IPS DF 6.9 (cell line): Measurements from ENCODE around the gene LHPP.
"Not testable (repeated sequence)": the region's sequence is repeated elsewhere in the genome, so short reads cannot be mapped to it uniquely, and the experiment has no call there.

Source experiments
- DNase-seq: peaks from one replicate; pipeline ENCODE4 v3.0.0-alpha.2; 2013; ENCODE audit warnings: low read depth, low spot score
- H3K27ac ChIP-seq: one replicate; pipeline ENCODE4 v1.5.1; 2013; ENCODE audit warnings: low read length, control low read depth
- H3K27me3 ChIP-seq: 2 replicates; pipeline ENCODE4 v1.6.1; 2013; ENCODE audit warnings: mild to moderate bottlenecking, low read length; ENCODE audit not compliant: control insufficient read depth, insufficient read depth
- H3K36me3 ChIP-seq: 2 replicates; pipeline ENCODE4 v1.6.1; 2013; ENCODE audit warnings: low read length; ENCODE audit not compliant: control insufficient read depth, insufficient read depth
- H3K4me1 ChIP-seq: 2 replicates; pipeline ENCODE4 v1.6.1; 2013; ENCODE audit warnings: low read length; ENCODE audit not compliant: control insufficient read depth, insufficient read depth
- H3K4me3 ChIP-seq: 2 replicates; pipeline ENCODE4 v1.5.1; 2013; ENCODE audit warnings: mild to moderate bottlenecking, low read length
- H3K9me3 ChIP-seq: 2 replicates; pipeline ENCODE4 v1.6.1; 2013; ENCODE audit warnings: low read length, inconsistent platforms; ENCODE audit not compliant: control insufficient read depth, insufficient read depth
- WGBS: extraction: QIAGEN DNeasy Blood & Tissue Kit; methylation state at CpG from one replicate; pipeline ENCODE4 v1.1.7; 2013; ENCODE audit warnings: mixed read lengths, missing lambda C conversion rate; ENCODE audit not compliant: insufficient read length, insufficient coverage; 5-methylcytosine and 5-hydroxymethylcytosine counted together

The LHPP gene

GRCh38 chr10:124546957-124547646 lies 85.5 kb downstream of the LHPP start:
- no peaks in the 10 kb centered on the region for H3K4me1 ChIP-seq
- no peak overlapping the region for H3K27ac ChIP-seq
- H3K4me3 ChIP-seq: no peak overlapping the region
- H3K36me3 ChIP-seq: no peaks in the 10 kb centered on the region
- no peak for DNase-seq
- no peaks in the 10 kb centered on the region for H3K27me3 ChIP-seq
- no peaks in the 10 kb centered on the region for H3K9me3 ChIP-seq
- no CpG with 5 or more reads among the region's 15 CpGs for WGBS

DNA sequence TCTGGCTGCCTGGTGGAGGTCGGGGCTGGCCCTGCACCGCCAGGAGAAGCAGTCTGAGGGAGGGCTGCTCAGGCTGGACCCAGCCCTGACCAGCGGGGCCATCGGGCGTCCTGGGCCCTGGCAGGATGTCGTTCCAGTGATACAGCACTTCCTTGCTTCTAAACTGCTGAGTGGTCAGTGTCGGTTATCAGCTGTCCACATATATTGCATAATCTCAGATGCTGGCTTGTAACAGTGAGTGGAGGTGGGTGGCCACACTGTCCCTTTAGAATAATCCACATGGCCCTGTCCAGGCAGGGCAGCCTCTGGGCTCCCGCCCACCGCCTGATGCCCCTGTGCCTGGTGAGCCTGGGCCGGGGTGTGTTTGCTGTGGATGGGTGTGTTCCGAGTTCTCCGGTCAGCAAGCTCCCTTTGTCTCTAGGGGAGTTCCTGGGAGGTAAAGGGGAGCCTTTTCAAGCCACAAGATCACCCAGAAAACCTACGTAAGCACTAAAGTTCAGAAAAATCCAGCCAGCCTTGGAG lies 86.1 kb downstream of the LHPP start:
- Histone ChIP-seq H3K9me3 (no peaks in the 10 kb centered on the region), H3K27ac (no peak overlapping the region), H3K4me3 (no peak overlapping the region), H3K27me3 (no peaks in the 10 kb centered on the region), H3K36me3 (no peaks in the 10 kb centered on the region), H3K4me1 (no peaks in the 10 kb centered on the region)
- no peak for DNase-seq
- no CpG with 5 or more reads among the region's 13 CpGs for WGBS

DNA sequence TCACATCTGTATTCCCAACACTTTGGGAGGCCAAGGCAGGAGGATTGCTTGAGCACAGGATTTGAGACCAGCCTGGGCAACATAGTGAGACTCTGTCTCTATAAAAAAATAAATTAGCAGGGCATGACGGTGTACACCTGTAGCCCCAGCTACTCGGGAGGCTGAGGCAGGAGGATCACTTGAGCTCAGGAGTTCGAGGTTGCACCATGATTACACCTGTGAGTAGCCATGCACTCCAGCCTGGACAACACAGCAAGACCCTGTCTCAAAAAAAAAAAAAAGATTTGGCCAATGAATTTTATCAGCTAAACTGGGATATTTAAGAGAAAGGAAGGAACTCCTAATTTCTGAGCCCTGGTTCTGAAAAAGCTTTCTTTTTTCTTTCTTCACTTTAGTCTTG lies 87.5 kb downstream of the LHPP start:
- H3K27ac ChIP-seq, H3K27me3 ChIP-seq, DNase-seq, H3K36me3 ChIP-seq, H3K9me3 ChIP-seq, H3K4me1 ChIP-seq, H3K4me3 ChIP-seq: not testable (repeated sequence)
- WGBS: no CpG with 5 or more reads among the region's 3 CpGs

- Histone ChIP-seq H3K4me1 (no peaks in the 10 kb centered on the region), H3K27ac (no peak overlapping the region), H3K9me3 (no peaks in the 10 kb centered on the region), H3K27me3 (no peaks in the 10 kb centered on the region), H3K4me3 (no peak overlapping the region), H3K36me3 (no peaks in the 10 kb centered on the region)
- WGBS: no CpG with 5 or more reads among the region's 26 CpGs
- no peak for DNase-seq
Measured at GRCh38 chr10:124550293-124551034, 88.8 kb downstream of the LHPP start.

DNA sequence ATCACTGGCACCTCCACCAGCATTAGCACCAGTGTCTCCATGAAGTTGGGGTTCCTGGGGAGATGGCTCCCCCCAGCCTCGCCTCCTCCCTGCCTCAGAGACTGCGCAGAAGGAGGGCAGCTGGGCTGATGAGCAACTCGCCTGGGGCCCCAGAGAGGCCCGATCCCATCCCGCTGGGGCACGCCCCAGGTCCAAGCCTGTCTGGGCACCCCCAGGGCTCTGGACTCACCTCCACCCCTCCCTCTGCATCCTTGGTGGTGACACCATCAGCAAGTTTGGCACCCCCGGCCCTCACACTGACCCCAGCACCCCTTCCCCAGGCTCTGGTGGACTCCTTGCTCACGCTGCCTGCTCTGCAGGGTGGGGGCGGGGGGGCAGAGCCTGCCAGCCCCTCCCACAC lies 89.5 kb downstream of the LHPP start:
- Histone ChIP-seq H3K27ac (no peak overlapping the region), H3K9me3 (no peaks in the 10 kb centered on the region), H3K36me3 (no peaks in the 10 kb centered on the region), H3K4me3 (no peak overlapping the region), H3K27me3 (no peaks in the 10 kb centered on the region), H3K4me1 (no peaks in the 10 kb centered on the region)
- no CpG with 5 or more reads among the region's 9 CpGs for WGBS
- no peak for DNase-seq

DNA sequence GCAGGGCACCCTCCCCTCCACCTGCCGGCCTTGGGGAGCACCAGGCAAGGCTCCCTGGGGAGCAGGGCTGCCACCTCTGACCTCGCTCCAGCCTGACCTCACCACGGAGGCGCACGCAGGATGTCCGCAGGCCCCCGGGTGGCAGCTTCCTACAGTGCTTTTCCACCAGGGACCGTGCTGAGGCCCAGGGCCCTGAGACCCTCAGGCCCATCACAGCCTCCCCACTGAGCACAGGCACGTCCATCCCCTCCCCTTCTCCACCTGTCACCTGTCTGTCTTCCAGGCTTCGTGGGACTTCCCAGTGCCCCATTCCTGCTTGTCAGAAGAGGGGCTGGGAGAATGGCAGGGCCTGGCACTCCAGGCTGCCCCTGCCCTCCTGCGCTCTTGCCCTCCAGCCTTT lies 90.1 kb downstream of the LHPP start:
- Histone ChIP-seq H3K4me3 (no peak overlapping the region), H3K9me3 (no peaks in the 10 kb centered on the region), H3K4me1 (no peaks in the 10 kb centered on the region), H3K27ac (no peak overlapping the region), H3K36me3 (no peaks in the 10 kb centered on the region), H3K27me3 (no peaks in the 10 kb centered on the region)
- no CpG with 5 or more reads among the region's 11 CpGs for WGBS
- no peak for DNase-seq

DNA sequence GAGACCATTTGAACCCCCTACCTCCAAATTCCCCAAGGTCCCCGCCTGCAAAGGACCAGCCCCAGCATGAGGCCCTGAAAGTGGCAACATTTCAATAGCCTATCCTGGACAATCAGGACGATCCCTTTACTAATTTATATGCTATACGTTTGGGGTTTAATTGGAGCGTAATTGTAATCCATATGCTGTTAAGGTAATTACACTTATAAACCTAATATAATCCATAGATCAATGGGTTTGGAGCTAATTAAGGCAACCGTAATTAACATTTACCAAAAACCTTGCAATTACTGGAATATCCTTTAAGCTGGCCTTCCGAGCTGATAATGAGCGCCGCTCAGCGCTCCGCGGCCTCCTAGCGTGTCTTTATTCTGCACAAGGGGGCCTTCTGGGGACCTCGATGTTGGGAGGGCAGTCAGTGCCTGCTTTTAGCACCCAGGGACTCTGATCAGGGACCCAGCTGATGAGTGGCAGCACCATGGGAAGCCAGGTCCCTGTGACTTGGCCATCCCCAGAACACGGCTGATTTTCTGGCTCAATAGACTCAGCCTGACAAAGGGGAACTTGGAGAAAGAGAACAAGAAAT lies 91.2 kb downstream of the LHPP start:
- no peak overlapping the region for H3K27ac ChIP-seq
- no peak for DNase-seq
- H3K27me3 ChIP-seq: no peaks in the 10 kb centered on the region
- no CpG with 5 or more reads among the region's 14 CpGs for WGBS
- no peaks in the 10 kb centered on the region for H3K4me1 ChIP-seq
- no peaks in the 10 kb centered on the region for H3K9me3 ChIP-seq
- no peak overlapping the region for H3K4me3 ChIP-seq
- no peaks in the 10 kb centered on the region for H3K36me3 ChIP-seq

GRCh38 chr10:124554085-124554858 lies 92.6 kb downstream of the LHPP start:
- WGBS: no CpG with 5 or more reads among the region's 10 CpGs
- Histone ChIP-seq H3K27me3 (no peaks in the 10 kb centered on the region), H3K36me3 (no peaks in the 10 kb centered on the region), H3K4me1 (no peaks in the 10 kb centered on the region), H3K9me3 (no peaks in the 10 kb centered on the region), H3K4me3 (no peak overlapping the region), H3K27ac (no peak overlapping the region)
- DNase-seq: no peak

DNA sequence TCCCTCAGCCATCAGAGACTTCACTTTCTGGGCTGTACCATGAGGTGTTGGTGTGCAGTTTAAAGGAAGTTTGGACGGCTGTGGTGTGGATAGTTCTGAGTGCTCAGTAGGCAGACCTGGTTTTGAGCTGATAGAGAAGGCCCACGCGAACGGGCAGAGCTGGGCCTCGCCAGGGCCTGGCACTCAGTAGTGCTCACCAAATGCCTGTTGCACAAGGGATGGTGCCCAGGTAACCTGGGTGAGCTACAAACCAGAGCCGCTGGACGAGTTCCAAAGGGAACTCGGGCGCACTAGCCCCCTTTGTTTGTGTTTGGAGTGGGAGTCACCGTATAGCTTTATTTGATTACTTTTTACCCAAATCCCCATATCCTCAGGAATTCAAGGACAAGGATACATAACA lies 95.5 kb downstream of the LHPP start:
- Histone ChIP-seq H3K36me3 (no peaks in the 10 kb centered on the region), H3K27me3 (no peaks in the 10 kb centered on the region), H3K4me3 (no peak overlapping the region), H3K4me1 (no peaks in the 10 kb centered on the region), H3K27ac (no peak overlapping the region), H3K9me3 (no peaks in the 10 kb centered on the region)
- no peak for DNase-seq
- no CpG with 5 or more reads among the region's 10 CpGs for whole genome bisulfite sequencing

- DNase-seq: no peak
- no peaks in the 10 kb centered on the region for H3K27me3 ChIP-seq
- no CpG with 5 or more reads among the region's 16 CpGs for WGBS
Measured at GRCh38 chr10:124557648-124558338, 96.2 kb downstream of the LHPP start.

More at GRCh38 chr10:124557648-124558338, 96.2 kb downstream of the LHPP start:
- Histone ChIP-seq H3K4me3 (no peak overlapping the region), H3K4me1 (no peaks in the 10 kb centered on the region), H3K9me3 (no peaks in the 10 kb centered on the region), H3K36me3 (no peaks in the 10 kb centered on the region), H3K27ac (no peak overlapping the region)
